PC-3 (cell line): ENCODE measurements around the gene IGSF22.

Experiments used
- EZH2 ChIP-seq: fragments of 300-600 bp; sonication (generic); IDR thresholded peaks from one replicate; pipeline ENCODE4 v1.6.1; 2017; ENCODE audit warnings: antibody characterized with exemption, mild to moderate bottlenecking, low read length; ENCODE audit not compliant: unreplicated experiment
- EZH2phosphoT487 ChIP-seq: fragments of 300-600 bp; sonication (generic); IDR thresholded peaks from 2 replicates; pipeline ENCODE4 v1.6.1; 2018; ENCODE audit warnings: mild to moderate bottlenecking, antibody characterized with exemption, low read length, borderline replicate concordance
- TF ChIP-seq, protein P1 (sequence below): fragments of 300-600 bp; sonication (generic); conservative IDR thresholded peaks from 2 replicates; pipeline ENCODE4 v1.5.1; 2017; ENCODE audit warnings: antibody characterized with exemption, low read depth, mild to moderate bottlenecking, low read length

DNA sequence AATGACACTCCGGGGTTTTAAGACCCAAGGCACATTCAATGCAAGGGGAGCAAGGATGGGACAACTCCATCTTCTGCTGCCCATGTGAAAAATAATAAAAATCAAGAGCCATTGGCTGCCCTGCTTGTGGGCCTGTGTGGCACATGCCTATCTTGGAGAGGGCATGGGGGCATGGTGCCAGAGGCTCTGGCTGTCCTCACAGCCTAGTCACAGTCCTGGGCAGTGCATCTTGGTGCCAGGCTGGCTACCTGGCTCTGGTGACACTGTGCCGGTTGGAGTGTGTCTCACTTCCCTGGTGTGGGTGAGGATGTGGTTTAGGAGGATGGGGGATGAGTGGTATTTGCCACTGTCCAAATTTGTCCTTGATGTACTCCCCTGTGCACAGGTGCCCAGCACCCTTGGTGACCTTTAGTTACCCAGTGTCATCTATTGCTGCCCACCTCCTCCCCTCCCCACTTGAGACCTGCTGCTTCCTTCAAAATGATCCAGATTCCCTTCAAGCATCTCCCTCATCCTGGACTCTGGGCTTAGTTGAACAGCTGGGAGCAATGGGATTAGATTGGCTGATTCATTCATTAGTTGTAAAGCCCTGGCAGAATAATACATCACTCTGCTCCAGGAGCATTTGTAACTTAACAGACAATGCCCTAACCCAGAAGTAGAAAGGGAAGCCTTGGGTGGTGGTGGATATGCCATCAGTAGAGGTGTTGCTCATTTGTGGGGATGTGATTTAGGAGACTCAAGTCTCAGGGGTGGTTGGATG lies 22.8 kb downstream of the IGSF22 start:
- TF ChIP-seq, protein P1, sequence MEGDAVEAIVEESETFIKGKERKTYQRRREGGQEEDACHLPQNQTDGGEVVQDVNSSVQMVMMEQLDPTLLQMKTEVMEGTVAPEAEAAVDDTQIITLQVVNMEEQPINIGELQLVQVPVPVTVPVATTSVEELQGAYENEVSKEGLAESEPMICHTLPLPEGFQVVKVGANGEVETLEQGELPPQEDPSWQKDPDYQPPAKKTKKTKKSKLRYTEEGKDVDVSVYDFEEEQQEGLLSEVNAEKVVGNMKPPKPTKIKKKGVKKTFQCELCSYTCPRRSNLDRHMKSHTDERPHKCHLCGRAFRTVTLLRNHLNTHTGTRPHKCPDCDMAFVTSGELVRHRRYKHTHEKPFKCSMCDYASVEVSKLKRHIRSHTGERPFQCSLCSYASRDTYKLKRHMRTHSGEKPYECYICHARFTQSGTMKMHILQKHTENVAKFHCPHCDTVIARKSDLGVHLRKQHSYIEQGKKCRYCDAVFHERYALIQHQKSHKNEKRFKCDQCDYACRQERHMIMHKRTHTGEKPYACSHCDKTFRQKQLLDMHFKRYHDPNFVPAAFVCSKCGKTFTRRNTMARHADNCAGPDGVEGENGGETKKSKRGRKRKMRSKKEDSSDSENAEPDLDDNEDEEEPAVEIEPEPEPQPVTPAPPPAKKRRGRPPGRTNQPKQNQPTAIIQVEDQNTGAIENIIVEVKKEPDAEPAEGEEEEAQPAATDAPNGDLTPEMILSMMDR: no peak
- no peak for TF ChIP-seq EZH2
- TF ChIP-seq EZH2phosphoT487: no peak
